IMR-90 (cell line): ENCODE results near the gene COL4A3. TPM values are rescaled to one million over a fixed set of nuclear protein-coding genes. Genes with fewer than 3 reads are reported as not detected.

Source experiments
- ATAC-seq: fragments of 200-7000 bp; cut with Tn5 transposase; 2 replicates; pipeline ENCODE4 v1.9.1; 2020; ENCODE audit warnings: low read depth, mild to moderate bottlenecking, moderate library complexity
- BruUV-seq: library from RNA; stranded (reverse); fragments of 400-500 nt; replicated peaks from 2 replicates; lab custom pipeline; 2021; lab: Mats Ljungman, UMichigan
- CTCF ChIA-PET: fragments of 300-600 bp; formaldehyde crosslinking; extraction: SDS; loops from one replicate; lab custom pipeline; 2021; ENCODE audit warnings: antibody characterized with exemption; lab: Yijun Ruan, JAX
- POLR2A ChIA-PET: fragments of 300-600 bp; sonication (Branson Sonifier 250); formaldehyde crosslinking; loops from one replicate; lab custom pipeline; 2022; ENCODE audit warnings: antibody characterized with exemption; ENCODE audit not compliant: unreplicated experiment; lab: Charles Lee
- DNase-seq: peaks from one replicate; pipeline ENCODE4 v3.0.0; 2013
- H2AFZ ChIP-seq: replicated peaks from 2 replicates; pipeline ENCODE3; 2013; ENCODE audit warnings: low read length, mild to moderate bottlenecking; ENCODE audit not compliant: poor library complexity
- H2AK5ac ChIP-seq: 2 replicates; pipeline ENCODE4 v1.6.1; 2013; ENCODE audit warnings: low read depth, low read length, inconsistent platforms
- H2AK9ac ChIP-seq: replicated peaks from 2 replicates; pipeline ENCODE3; 2013; ENCODE audit warnings: mild to moderate bottlenecking, low read depth, low read length, moderate library complexity; ENCODE audit not compliant: poor library complexity
- H2BK120ac ChIP-seq: 2 replicates; pipeline ENCODE4 v1.6.1; 2013; ENCODE audit warnings: low read depth, low read length, inconsistent platforms
- H2BK15ac ChIP-seq: 3 replicates; pipeline ENCODE4 v1.6.1; 2013; ENCODE audit warnings: low read depth, low read length, inconsistent platforms
- H2BK20ac ChIP-seq: 2 replicates; pipeline ENCODE4 v1.6.1; 2013; ENCODE audit warnings: low read depth, mild to moderate bottlenecking, inconsistent platforms, low read length, moderate library complexity
- H2BK5ac ChIP-seq: 2 replicates; pipeline ENCODE4 v1.6.1; 2013; ENCODE audit warnings: mild to moderate bottlenecking, low read depth, low read length, inconsistent platforms; ENCODE audit not compliant: poor library complexity, severe bottlenecking
- H3K14ac ChIP-seq: replicated peaks from 2 replicates; pipeline ENCODE4 v1.6.1; 2013; ENCODE audit warnings: low read depth, low read length, inconsistent platforms
- H3K18ac ChIP-seq: 2 replicates; pipeline ENCODE4 v1.6.1; 2013; ENCODE audit warnings: low read depth, low read length, control low read depth
- H3K23ac ChIP-seq: 2 replicates; pipeline ENCODE4 v1.6.1; 2013; ENCODE audit warnings: low read depth, low read length, inconsistent platforms
- H3K27ac ChIP-seq: 2 replicates; pipeline ENCODE4 v1.5.1; 2013; ENCODE audit warnings: mild to moderate bottlenecking, control low read depth, low read length; ENCODE audit not compliant: insufficient read depth
- H3K27me3 ChIP-seq: 2 replicates; pipeline ENCODE4 v1.6.1; 2013; ENCODE audit warnings: low read length; ENCODE audit not compliant: control insufficient read depth, insufficient read depth
- H3K36me3 ChIP-seq: 2 replicates; pipeline ENCODE4 v1.6.1; 2013; ENCODE audit warnings: low read length, mixed read lengths; ENCODE audit not compliant: control insufficient read depth, insufficient read depth
- H3K4ac ChIP-seq: 2 replicates; pipeline ENCODE4 v1.6.1; 2013; ENCODE audit warnings: low read depth, low read length, inconsistent platforms
- H3K4me1 ChIP-seq: 2 replicates; pipeline ENCODE4 v1.6.1; 2013; ENCODE audit warnings: low read length, mixed read lengths; ENCODE audit not compliant: control insufficient read depth, insufficient read depth
- H3K4me2 ChIP-seq: 2 replicates; pipeline ENCODE4 v1.6.1; 2013; ENCODE audit warnings: low read depth, mild to moderate bottlenecking, control low read depth, low read length, moderate library complexity
- H3K4me3 ChIP-seq: 2 replicates; pipeline ENCODE4 v1.5.1; 2013; ENCODE audit warnings: low read depth, mild to moderate bottlenecking, control low read depth, low read length, moderate library complexity; ENCODE audit not compliant: insufficient read depth
- H3K56ac ChIP-seq: 2 replicates; pipeline ENCODE4 v1.6.1; 2013; ENCODE audit warnings: low read length, inconsistent platforms; ENCODE audit not compliant: insufficient read depth; ENCODE audit errors: extremely low read depth
- H3K79me1 ChIP-seq, 2 experiments: 2 replicates each; pipeline ENCODE4 v1.6.1; 2013; ENCODE audit warnings: low read length in 2 of 2, inconsistent platforms in 1 of 2, low read depth in 1 of 2
- H3K9ac ChIP-seq: 2 replicates; pipeline ENCODE4 v1.6.1; 2013; ENCODE audit warnings: low read depth, low read length, control low read depth
- H3K9me1 ChIP-seq: 2 replicates; pipeline ENCODE4 v1.6.1; 2013; ENCODE audit warnings: low read length, inconsistent platforms; ENCODE audit not compliant: insufficient read depth
- H3K9me3 ChIP-seq: 2 replicates; pipeline ENCODE4 v1.6.1; 2013; ENCODE audit warnings: low read length; ENCODE audit not compliant: control insufficient read depth, insufficient read depth
- H4K20me1 ChIP-seq: 2 replicates; pipeline ENCODE4 v1.6.1; 2013; ENCODE audit warnings: low read length, inconsistent platforms; ENCODE audit not compliant: insufficient read depth
- H4K5ac ChIP-seq: 2 replicates; pipeline ENCODE4 v1.6.1; 2013; ENCODE audit warnings: mild to moderate bottlenecking, low read depth, low read length, control low read depth
- H4K8ac ChIP-seq, 2 experiments: 2 replicates each; pipeline ENCODE4 v1.6.1; 2013; ENCODE audit warnings: low read depth in 2 of 2, low read length in 2 of 2, control low read depth in 1 of 2, inconsistent platforms in 1 of 2
- H4K91ac ChIP-seq: 2 replicates; pipeline ENCODE4 v1.6.1; 2013; ENCODE audit warnings: low read depth, low read length, inconsistent platforms; ENCODE audit not compliant: insufficient read depth
- BHLHE40 ChIP-seq: fragments of 150-350 bp; IDR thresholded peaks from 2 replicates; pipeline ENCODE4 v1.6.1; 2016; ENCODE audit warnings: mild to moderate bottlenecking, low read depth, low read length
- CEBPB ChIP-seq: IDR thresholded peaks from 2 replicates; pipeline ENCODE4 v1.6.1; 2012; ENCODE audit warnings: low read depth, low read length, improper control_type of control experiment
- CHD1 ChIP-seq: IDR thresholded peaks from 2 replicates; pipeline ENCODE4 v1.6.1; 2012; ENCODE audit warnings: low read depth, low read length, improper control_type of control experiment
- FOS ChIP-seq: fragments of 150-350 bp; IDR thresholded peaks from 2 replicates; pipeline ENCODE4 v1.6.1; 2016; ENCODE audit warnings: low read depth, low read length
- MAFK ChIP-seq: IDR thresholded peaks from 2 replicates; pipeline ENCODE4 v1.6.1; 2012; ENCODE audit warnings: low read depth, low read length, improper control_type of control experiment
- MAZ ChIP-seq: IDR thresholded peaks from 2 replicates; pipeline ENCODE4 v1.6.1; 2012; ENCODE audit warnings: low read depth, mild to moderate bottlenecking, low read length, improper control_type of control experiment, moderate library complexity, borderline replicate concordance
- MXI1 ChIP-seq: IDR thresholded peaks from 2 replicates; pipeline ENCODE4 v1.6.1; 2012; ENCODE audit warnings: low read depth, mild to moderate bottlenecking, low read length, moderate library complexity, borderline replicate concordance
- NFE2L2 ChIP-seq: fragments of 150-350 bp; IDR thresholded peaks from 2 replicates; pipeline ENCODE4 v1.6.1; 2016; ENCODE audit warnings: low read depth, mild to moderate bottlenecking, low read length
- POLR2A ChIP-seq: IDR thresholded peaks from 2 replicates; pipeline ENCODE4 v1.6.1; 2012; ENCODE audit warnings: mild to moderate bottlenecking, low read depth, low read length
- RAD21 ChIP-seq: IDR thresholded peaks from 2 replicates; pipeline ENCODE4 v1.6.1; 2012; ENCODE audit warnings: low read length, improper control_type of control experiment
- RCOR1 ChIP-seq: IDR thresholded peaks from 2 replicates; pipeline ENCODE4 v1.6.1; 2012; ENCODE audit warnings: mild to moderate bottlenecking, low read length, improper control_type of control experiment; ENCODE audit not compliant: insufficient replicate concordance
- RFX5 ChIP-seq: IDR thresholded peaks from 2 replicates; pipeline ENCODE4 v1.8.0; 2012; ENCODE audit warnings: low read depth, mild to moderate bottlenecking, low read length, moderate library complexity
- SMC3 ChIP-seq: fragments of 150-350 bp; IDR thresholded peaks from 2 replicates; pipeline ENCODE4 v1.6.1; 2016; ENCODE audit warnings: low read depth, mild to moderate bottlenecking, antibody characterized with exemption, low read length, moderate library complexity
- WGBS, 2 experiments: methylation state at CpG; one replicate each; pipeline versions ENCODE4 v1.1.5 to v1.1.7; 2013; ENCODE audit warnings: missing lambda C conversion rate in 2 of 2; ENCODE audit not compliant: insufficient read length in 1 of 2; ENCODE audit errors: extremely low coverage in 2 of 2; 5-methylcytosine and 5-hydroxymethylcytosine counted together
- dilution Hi-C: fragments of 300-500 bp; cut with HindIII; formaldehyde crosslinking; loops from one replicate; pipeline ENCODE4 v1.14.3; 2018; ENCODE audit warnings: low sequenced_read_pairs; ENCODE audit not compliant: unreplicated experiment
- in situ Hi-C: fragments of 300-500 bp; cut with MboI; formaldehyde crosslinking; loops from 3 replicates; pipeline ENCODE4 v1.14.3; 2019; ENCODE audit warnings: low sequenced_read_pairs, inconsistent platforms, mixed read lengths
- intact Hi-C: fragments of 100-400 bp; cut with micrococcal nuclease; formaldehyde crosslinking; loops from 2 replicates; pipeline ENCODE4 v1.10.0; 2022
- polyA plus RNA-seq, 3 experiments: library from polyadenylated mRNA; depleted of rRNA; stranded (reverse); fragments of >200 nt; gene quantifications; 2 replicates each; pipeline ENCODE4 v1.2.3, GENCODE V29; 2012; ENCODE audit warnings: low replicate concordance in 1 of 3
- total RNA-seq: library from RNA; depleted of rRNA; stranded (reverse); fragments of >200 nt; gene quantifications from 2 replicates; pipeline ENCODE4 v1.2.3, GENCODE V29; 2012
- TF ChIP-seq, protein P1 (sequence below): fragments of 150-350 bp; IDR thresholded peaks from 2 replicates; pipeline ENCODE4 v1.6.1; 2017; ENCODE audit warnings: mild to moderate bottlenecking, antibody characterized with exemption, low read length, low read depth
- TF ChIP-seq, protein P2 (sequence below): conservative IDR thresholded peaks from 2 replicates; pipeline ENCODE4 v1.5.1; 2012; ENCODE audit warnings: mild to moderate bottlenecking, low read depth, low read length, improper control_type of control experiment
- TF ChIP-seq, protein P3 (sequence below): fragments of 150-350 bp; IDR thresholded peaks from 2 replicates; pipeline ENCODE4 v1.6.1; 2016; ENCODE audit warnings: low read depth, mild to moderate bottlenecking, low read length, moderate library complexity, borderline replicate concordance

Gene COL4A3
- total and polyA plus RNA-seq, 2 of the 4 experiments (the other 2 are of a cell fraction): not detected

DNA sequence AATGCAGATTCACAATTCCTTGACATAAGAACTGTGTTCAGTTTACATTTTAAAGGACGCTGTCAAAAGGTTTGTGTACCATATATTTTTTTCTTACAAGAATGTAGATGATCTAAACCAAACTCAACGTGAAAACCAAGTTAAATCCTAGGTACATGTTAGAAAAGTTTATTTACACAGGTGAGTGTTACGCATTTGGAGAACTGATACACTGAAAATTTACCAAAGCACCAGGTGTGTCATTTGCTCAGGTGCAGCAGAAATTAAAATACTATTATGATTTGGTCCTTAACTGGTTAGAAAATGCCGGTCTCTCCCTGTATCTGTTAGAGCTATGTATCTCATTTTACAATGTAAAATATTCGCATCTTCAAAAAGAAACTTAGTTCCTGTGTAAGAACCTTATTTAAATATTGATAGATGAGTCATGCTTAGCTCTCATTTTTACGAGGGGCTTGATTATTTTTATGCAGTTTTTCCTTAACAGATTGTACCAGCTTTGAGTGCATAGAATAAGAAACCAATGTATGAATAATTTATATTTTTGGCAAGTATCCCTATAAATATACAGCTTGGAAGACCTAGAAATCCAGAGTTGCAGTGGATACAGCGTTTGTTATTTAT lies 185.7 kb downstream of the COL4A3 start:
- intact Hi-C loops (no loop called here), in situ Hi-C loops (no loop called here), dilution Hi-C loops (no loop called here)
- Histone ChIP-seq H4K5ac (no peak overlapping the region), H2AK9ac (no peak overlapping the region), H3K14ac (no peak overlapping the region), H3K4me1 (peaks cover 6% of the 10 kb centered on the region), H2BK5ac (no peak overlapping the region), H2AK5ac (no peak overlapping the region), H3K56ac (no peak overlapping the region), H3K79me1 (peaks cover 0 to 5% of the 10 kb centered on the region in 2 experiments; a peak in 2 of 4 replicates), H3K9me1 (no peaks in the 10 kb centered on the region), H4K91ac (no peak overlapping the region), H3K27me3 (no peaks in the 10 kb centered on the region), H2BK20ac (no peak overlapping the region), H3K23ac (no peak overlapping the region), H3K36me3 (peaks cover 14% of the 10 kb centered on the region), H3K18ac (no peak overlapping the region), H3K9ac (no peak overlapping the region), H3K4me2 (no peak overlapping the region), H4K20me1 (no peaks in the 10 kb centered on the region), H3K27ac (no peak overlapping the region), H2BK15ac (no peak overlapping the region), H2AFZ (no peak overlapping the region), H3K9me3 (no peaks in the 10 kb centered on the region), H3K4me3 (no peak overlapping the region), H3K4ac (no peak overlapping the region), H4K8ac (no peak overlapping the region), H2BK120ac (no peak overlapping the region)
- DNase-seq: no peak
- no CpG with 5 or more reads among the region's 7 CpGs for WGBS, 2 experiments
- CTCF ChIA-PET: interaction anchor here (1.6 kb wide), 1 partner anchor 38 kb away, joined by 4 read pairs; the partner anchor contains the start of gene SCYGR1
- no peak for ATAC-seq
- POLR2A ChIA-PET: interaction anchor here (0.7 kb wide), 1 partner anchor 17 kb away, joined by 3 read pairs; no protein-coding TSS in a partner anchor
- BruUV-seq: no TSS peak
- TF ChIP-seq, protein P1, sequence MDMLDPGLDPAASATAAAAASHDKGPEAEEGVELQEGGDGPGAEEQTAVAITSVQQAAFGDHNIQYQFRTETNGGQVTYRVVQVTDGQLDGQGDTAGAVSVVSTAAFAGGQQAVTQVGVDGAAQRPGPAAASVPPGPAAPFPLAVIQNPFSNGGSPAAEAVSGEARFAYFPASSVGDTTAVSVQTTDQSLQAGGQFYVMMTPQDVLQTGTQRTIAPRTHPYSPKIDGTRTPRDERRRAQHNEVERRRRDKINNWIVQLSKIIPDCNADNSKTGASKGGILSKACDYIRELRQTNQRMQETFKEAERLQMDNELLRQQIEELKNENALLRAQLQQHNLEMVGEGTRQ: no peak
- TF ChIP-seq, protein P2, sequence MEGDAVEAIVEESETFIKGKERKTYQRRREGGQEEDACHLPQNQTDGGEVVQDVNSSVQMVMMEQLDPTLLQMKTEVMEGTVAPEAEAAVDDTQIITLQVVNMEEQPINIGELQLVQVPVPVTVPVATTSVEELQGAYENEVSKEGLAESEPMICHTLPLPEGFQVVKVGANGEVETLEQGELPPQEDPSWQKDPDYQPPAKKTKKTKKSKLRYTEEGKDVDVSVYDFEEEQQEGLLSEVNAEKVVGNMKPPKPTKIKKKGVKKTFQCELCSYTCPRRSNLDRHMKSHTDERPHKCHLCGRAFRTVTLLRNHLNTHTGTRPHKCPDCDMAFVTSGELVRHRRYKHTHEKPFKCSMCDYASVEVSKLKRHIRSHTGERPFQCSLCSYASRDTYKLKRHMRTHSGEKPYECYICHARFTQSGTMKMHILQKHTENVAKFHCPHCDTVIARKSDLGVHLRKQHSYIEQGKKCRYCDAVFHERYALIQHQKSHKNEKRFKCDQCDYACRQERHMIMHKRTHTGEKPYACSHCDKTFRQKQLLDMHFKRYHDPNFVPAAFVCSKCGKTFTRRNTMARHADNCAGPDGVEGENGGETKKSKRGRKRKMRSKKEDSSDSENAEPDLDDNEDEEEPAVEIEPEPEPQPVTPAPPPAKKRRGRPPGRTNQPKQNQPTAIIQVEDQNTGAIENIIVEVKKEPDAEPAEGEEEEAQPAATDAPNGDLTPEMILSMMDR: no peak
- TF ChIP-seq MXI1: no peak
- TF ChIP-seq POLR2A: no peak
- TF ChIP-seq RAD21: no peak
- TF ChIP-seq, protein P3, sequence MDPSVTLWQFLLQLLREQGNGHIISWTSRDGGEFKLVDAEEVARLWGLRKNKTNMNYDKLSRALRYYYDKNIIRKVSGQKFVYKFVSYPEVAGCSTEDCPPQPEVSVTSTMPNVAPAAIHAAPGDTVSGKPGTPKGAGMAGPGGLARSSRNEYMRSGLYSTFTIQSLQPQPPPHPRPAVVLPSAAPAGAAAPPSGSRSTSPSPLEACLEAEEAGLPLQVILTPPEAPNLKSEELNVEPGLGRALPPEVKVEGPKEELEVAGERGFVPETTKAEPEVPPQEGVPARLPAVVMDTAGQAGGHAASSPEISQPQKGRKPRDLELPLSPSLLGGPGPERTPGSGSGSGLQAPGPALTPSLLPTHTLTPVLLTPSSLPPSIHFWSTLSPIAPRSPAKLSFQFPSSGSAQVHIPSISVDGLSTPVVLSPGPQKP: no peak
- no peak for TF ChIP-seq CHD1
- no peak for TF ChIP-seq MAFK
- no peak for TF ChIP-seq RFX5
- no peak for TF ChIP-seq BHLHE40
- TF ChIP-seq NFE2L2: no peak
- TF ChIP-seq FOS: no peak
- no peak for TF ChIP-seq CEBPB
- TF ChIP-seq RCOR1: no peak
- no peak for TF ChIP-seq SMC3
- no peak for TF ChIP-seq MAZ
